Renal cortex interstitium (tissue), 11 donors: Measurements from ENCODE around the gene ATAD1. TPM values are rescaled to one million over a fixed set of nuclear protein-coding genes. Genes with fewer than 3 reads are reported as not detected.
"Not testable (repeated sequence)": the region's sequence is repeated elsewhere in the genome, so short reads cannot be mapped to it uniquely, and the experiment has no call there.

Experiments used
- DNase-seq, 11 donors: peaks; one replicate each; pipeline ENCODE4 v3.0.0-alpha.2; 2013; ENCODE audit warnings: low read depth in 9 of 11, low spot score in 4 of 11; ENCODE audit errors: extremely low read depth in 1 of 11
- polyA plus RNA-seq, 3 donors: library from polyadenylated mRNA; unstranded; fragments of 120-200 nt; gene quantifications; one replicate each; pipeline ENCODE4 v1.2.1, GENCODE V29; 2013; ENCODE audit not compliant: insufficient read length in 3 of 3

ATAD1 gene
- polyA plus RNA-seq, 3 donors = 51.4 to 67.7 (median 59.3) TPM

DNA sequence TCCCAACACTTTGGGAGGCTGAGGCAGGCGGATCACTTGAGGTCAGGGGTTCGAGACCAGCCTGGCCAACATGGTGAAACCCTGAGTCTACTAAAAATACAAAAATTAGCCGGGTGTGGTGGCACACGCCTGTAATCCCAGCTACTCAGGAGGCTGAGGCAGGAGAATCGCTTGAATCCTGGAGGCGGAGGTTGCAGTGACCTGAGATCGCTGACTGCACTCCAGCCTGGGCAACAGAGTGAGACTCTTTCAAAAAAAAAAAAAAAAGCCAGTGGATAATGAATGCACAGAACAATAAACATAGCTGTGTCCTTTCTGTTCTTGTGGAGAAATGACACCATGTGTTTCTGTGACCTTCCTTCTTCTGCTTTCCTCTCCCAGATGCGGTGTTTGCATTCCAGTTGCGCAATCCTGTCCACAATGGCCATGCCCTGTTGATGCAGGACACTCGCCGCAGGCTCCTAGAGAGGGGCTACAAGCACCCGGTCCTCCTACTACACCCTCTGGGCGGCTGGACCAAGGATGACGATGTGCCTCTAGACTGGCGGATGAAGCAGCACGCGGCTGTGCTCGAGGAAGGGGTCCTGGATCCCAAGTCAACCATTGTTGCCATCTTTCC lies 74.9 kb downstream of the ATAD1 start:
- not testable (repeated sequence) for DNase-seq

- DNase-seq = no peak
These were observed 77.8 kb downstream of the ATAD1 start for GRCh38 chr10:87740254-87740655.

GRCh38 chr10:87739703-87740102 lies 78.3 kb downstream of the ATAD1 start:
- DNase-seq = no peak

DNA sequence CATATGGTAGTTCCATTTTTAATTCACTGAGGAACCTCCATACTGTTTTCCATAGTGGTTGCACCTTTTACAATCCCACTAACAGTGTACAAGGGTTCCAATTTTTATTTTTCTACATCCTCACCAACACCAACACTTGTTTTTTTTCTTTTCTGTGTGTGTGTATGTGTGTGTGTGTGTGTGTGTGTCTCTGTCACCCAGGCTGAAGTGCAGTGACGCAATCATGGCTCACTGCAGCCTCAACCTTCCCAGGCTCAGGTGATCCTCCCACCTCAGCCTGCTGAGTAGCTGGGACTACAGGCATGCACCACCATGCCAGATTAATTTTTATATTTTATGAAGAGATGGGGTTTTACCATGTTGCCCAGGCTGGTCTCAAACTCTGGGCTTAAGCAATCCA lies 79.8 kb downstream of the ATAD1 start:
- not testable (repeated sequence) for DNase-seq

DNA sequence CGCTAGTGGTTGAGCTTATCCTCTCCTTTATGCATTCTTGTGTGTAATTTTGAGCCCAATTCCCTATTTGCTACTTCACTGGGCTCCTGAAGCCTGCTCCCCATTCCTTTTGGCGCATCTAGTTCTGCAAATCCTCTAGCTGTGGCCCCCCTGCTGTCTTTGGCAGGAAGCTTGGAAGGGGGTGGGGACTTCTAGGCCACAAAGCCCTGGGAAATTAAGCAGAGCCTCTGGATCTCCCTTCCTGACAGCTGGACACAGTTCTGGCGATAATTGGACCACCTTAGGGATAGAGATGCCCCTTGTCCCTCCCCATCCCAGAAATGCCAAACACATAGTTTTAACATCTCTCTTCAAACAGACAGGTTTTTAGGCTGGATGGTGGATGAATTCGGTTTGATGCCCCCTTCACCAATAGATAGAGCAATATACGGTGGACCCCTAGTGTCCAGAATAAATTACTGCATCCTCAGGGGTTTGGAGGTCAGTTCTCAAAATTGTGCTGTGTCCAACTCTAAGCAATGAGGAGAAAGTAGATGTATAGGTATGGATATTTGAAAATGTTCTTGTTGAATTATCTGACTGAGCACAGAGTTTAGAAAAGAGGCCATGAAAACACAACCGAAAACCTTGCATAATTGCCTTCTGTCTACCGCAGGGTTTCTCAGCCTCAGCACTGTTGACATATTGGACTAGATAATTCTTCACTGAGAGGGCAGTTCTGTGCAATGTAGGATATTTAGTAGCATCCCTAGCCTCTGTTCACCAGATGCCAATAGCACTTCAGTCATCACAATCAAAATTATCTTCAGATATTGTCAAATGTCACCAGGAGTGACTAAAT lies 82.8 kb downstream of the ATAD1 start:
- peak in 6 of 11 donors; percentile 15 to 29 (median 24) for DNase-seq

DNA sequence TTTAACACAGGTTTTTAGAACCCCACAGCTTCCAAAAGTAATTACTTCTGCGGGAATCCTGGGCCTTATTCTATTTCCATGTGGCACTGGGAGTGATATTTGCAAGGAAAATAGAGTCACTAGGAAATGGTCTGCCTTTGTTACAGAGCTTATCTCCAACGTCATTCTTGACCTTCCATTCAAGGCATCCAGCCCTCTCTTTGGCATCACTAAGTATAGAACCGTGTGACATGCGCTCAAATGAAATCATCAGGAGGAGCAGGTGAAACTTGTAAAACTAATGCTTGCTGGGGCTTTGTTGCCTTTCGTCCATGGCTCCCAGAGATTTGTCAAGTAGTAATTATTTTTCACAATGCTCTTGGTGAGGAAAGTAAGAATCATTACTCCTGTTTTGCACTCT lies 84.9 kb downstream of the ATAD1 start:
- no peak for DNase-seq

DNA sequence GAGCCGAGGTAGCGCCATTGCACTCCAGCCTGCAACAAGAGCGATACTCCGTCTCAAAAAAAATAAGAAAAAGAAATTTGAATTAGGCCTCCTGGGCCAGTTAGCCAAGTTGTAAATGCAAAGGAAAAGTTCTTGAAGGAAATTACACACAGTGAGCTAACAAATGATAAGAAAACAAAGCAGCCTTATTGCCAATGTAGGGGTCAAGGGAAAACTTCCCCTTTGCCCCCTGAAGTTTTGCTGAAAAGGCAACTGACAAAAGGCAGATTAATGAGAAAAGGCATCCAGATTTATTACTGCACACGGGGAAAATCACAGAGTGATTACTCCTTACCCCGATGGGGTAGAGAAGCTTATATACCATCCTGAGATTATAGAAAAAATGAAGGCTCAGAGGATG lies 88.1 kb downstream of the ATAD1 start:
- no peak for DNase-seq

DNA sequence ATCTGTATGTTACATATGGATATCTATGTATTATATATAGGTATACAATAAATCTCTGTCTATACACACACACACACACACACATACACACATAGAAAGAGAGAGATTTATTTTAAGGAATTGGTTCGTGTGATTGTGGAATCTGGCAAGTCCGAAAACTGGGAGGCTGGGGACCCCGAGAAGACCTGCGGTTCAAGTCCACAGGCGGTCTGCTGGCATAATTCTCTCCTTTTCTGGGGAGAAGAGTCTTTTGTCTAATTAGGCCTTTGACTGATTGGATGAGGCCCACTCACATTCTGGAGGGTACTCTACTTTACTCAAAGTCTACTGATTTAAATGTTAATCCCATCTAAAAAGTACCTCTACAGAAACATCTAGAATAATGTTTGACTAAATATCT lies 93.2 kb downstream of the ATAD1 start:
- DNase-seq = no peak

- peak in 1 of 11 donors; percentile 20 for DNase-seq
These were observed 94.5 kb downstream of the ATAD1 start for GRCh38 chr10:87723500-87723899.

DNA sequence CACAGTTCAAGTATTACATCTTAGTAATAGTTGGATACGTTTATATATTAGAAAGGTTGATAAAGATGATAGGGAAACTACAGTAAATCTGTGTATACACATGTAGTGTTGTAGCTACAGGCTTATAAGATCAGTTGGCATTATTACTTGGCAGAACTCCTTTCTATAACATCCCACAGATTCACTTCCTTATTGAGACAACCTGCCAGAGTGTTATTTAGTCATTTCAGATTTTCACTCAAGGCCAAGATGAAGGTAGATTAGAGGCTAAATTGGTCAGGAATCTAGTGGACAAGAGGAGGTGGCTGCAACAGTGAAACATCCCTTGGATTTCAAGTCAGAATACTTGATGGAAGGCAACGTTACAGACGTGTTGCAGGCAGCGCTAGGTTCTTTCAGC lies 95.3 kb downstream of the ATAD1 start:
- no peak for DNase-seq

- DNase-seq = no peak
These were observed 96.2 kb downstream of the ATAD1 start for GRCh38 chr10:87721781-87722180.

GRCh38 chr10:87720665-87721064 lies 97.4 kb downstream of the ATAD1 start:
- no peak for DNase-seq

DNA sequence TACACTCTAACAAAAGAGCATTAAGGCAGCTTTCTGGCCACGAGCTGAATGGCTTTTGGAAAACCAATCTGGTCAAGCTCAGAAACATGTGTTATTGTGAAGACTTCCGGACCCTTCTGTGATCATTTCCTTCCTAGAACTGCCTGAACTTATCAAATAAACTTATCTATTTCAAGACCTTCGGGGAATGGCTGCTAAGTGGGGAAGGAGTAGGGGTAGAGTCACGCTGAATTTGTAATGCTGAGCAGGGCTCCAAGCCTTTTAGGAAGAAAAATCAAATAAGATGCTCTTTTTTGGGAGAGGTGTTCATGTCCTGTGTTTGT lies 101.7 kb downstream of the ATAD1 start:
- DNase-seq = no peak

- no peak for DNase-seq
These were observed 102.3 kb downstream of the ATAD1 start for GRCh38 chr10:87715552-87716347.

- DNase-seq = no peak
These were observed 104.3 kb downstream of the ATAD1 start for GRCh38 chr10:87713707-87714106.

- DNase-seq = no peak
These were observed 105.0 kb downstream of the ATAD1 start for GRCh38 chr10:87712913-87713616.

DNA sequence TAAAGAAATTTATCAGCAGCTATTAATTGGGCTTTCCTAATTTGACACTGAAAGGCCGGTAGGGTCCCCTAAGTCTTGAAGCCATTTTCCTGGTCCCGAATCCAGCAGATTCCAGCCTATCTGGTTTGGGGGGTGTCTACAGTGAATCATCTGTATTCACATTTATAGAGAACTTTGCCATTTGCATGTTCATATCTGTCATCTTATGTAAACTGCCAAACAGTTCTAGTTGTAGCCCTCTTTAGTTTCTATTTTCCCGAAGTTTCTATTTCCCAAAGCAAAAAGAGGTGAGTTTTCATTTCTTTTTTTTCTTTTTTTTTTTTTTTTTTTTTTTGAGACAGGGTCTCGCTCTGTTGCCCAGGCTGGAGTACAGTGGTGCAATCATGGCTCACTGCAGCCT lies 110.8 kb downstream of the ATAD1 start:
- no peak for DNase-seq

DNA sequence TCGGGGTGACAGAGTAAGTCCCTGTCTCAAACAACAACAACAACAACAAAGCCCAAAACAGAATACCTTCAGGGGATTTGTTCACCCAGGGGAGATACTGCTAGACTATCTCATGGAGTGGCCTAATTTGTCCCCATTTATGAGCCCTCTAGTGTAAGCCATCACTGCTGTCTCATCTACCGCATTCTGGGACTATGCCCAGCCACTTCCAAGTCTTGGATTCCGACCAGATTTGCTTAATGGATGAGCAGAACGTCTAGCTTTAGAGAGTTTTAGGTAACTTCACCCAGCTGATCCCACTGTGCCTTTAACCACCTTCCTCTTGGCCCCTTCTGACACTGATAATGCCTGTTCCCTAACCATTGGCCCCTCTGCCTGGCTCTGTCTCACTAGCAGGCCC lies 111.3 kb downstream of the ATAD1 start:
- DNase-seq = no peak

DNA sequence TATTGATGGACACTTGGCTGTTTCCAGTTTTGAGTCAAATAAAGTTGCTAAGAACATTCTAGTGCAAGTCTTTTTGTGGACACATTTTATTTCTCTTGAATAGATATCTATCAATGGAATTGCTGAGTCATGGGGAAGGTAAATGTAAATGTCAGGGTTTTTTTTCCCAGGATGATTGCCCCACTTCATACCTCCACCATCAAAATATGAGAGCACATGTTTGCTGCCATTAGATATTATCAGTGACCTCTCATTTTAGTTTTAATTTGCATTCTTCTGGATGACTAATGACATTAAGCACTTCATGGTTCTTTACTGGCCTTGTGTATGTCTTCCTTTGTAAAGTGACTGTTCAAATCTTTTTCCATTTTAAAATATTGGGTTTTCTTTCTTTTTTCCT lies 112.7 kb downstream of the ATAD1 start:
- no peak for DNase-seq

- DNase-seq = no peak
These were observed 114.3 kb downstream of the ATAD1 start for GRCh38 chr10:87703771-87704170.
